HG02798 (cell line): ENCODE data around the gene RNFT2.
"Not testable (repeated sequence)": the region's sequence is repeated elsewhere in the genome, so short reads cannot be mapped to it uniquely, and the experiment has no call there.

Experiments used
- ATAC-seq: cut with Tn5 transposase; IDR thresholded peaks from one replicate; pipeline ENCODE4 v1.9.1; 2021; ENCODE audit warnings: mild to moderate bottlenecking; ENCODE audit not compliant: unreplicated experiment, poor library complexity

The RNFT2 gene

DNA sequence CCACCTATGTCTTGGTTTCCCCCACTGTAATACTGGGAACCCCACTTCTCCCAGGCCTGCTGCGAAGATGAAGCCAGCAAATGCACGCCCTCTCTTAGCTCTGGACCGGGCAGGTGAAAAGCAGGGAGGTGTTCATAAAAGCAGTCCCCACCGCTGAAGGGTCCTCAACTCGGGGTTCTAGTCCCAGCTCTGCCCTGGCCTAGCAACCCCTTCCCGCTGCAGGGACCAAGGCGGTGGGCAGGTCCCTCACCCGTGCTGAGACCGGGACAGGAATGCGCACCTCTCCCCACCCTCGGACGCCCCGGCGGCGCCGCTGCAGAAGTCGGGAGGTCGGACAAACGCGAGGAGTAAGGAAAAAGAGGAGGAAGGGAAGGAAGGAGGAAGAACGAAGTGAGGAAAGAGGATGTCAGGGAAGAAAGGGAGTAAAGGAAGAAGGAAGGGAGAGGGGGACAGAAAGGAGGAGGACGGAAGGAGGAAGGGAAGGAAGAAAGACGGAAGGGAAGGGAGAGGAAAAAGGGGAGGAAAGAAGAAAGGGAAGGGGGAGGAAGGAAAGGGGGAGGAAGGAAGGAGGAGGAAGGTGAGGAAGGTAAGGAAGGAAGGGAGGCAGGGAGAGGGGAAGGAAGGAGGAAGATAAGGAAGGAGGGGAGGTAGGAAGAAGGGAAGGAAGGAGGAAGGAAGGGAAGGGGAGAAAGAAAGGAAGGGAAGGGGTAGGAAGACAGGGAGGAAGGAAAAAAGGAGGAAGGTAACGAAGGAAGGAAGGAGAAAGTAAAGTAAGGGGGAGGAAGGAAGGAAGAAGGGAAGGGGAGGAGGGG is 947 bp upstream of the RNFT2 start:
- ATAC-seq, result no peak

DNA sequence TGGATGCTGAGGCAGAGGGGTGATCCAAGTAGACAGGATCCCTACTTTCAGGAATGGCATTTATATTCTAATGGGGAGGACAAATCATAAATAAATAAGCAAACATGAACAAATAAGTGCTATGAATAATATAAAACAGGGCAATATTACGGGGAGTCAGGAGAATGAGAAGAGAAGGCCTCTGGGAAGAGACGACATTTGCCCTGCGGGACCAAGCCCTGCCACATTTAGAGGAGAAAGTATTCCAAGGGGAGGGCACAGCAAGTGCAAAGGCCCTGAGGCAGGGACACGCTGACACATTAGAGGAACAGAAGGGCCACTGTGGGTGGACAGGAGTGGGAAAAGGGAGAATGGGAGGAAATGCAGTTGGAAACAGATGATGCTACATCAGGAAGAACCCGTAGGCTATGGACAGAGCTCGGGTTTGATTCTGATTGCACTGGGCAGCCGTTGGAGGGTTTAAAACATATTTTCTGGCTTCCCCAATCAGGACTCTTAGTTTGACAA is 1.3 kb downstream of the RNFT2 start:
- no peak for ATAC-seq

DNA sequence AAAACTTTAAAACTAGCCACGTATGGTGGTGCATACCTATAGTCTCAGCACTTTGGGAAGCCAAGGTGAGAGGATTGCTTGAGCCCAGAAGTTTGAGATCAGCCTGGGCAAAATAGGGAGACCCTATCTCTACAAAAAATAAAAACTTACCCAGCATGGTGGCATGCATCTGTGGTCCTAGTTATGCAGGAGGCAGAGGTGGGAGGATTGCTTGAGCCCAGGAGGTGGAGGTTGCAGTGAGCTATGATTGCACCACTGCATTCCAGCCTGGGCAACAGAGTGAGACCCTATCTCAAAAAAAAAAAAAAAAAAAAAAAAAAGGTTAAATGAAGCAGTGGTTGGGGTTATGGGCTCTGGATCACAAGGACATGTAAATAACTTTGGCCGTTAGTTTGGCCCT is 4.7 kb downstream of the RNFT2 start:
- not testable (repeated sequence) for ATAC-seq

DNA sequence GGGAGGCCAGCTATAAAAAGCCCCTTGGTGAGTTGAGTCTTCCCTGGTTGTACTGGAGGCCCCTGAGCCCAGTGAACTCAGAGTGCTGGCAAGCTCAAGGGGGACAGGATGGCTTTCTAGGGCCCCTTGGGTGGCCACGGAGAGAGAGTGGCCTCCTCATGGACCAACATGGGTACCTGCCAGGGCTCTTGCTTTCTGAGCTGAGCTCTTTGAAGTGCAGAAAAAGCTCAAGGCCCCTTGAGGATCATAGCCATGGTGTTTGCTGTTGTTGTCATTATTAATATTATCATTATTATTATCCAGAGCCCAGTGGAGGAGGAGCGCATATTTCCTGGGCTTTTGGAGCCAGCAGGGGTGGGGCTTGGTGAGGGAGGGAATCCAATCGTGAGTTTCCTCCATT is 6.7 kb downstream of the RNFT2 start:
- ATAC-seq, result no peak

DNA sequence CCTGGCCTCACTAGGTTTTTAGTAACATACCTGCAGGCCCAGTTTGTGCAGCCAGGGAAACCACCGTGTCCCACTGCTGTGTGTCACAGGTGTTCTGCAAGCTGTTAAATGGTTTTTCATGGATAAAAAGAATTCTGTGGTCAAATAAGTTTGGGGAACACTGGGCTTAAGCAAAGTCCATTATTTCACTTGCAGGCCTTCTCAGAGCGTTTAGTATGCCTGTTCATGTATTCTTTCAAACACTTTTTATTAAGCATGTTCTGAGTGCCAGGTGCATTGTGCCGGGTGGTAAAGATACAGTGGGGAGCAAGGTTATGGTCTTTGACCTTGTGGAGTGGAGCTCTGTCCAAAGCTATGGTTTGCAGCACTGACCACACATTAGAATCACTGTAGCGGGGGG is 7.4 kb downstream of the RNFT2 start:
- no peak for ATAC-seq

DNA sequence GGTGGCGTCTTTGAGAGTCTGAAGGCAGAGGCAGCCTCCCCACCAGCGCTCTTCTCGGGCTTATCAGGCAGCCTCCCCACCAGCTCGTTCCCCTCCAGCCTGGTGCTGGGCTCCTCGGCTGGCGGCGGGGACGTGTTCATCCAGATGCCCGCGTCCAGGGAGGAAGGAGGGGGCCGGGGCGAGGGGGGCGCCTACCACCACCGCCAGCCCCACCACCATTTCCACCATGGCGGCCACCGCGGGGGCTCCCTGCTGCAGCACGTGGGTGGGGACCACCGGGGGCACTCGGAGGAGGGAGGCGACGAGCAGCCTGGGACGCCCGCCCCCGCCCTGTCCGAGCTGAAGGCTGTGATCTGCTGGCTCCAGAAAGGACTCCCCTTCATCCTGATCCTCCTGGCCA is 11.8 kb downstream of the RNFT2 start:
- ATAC-seq, result no peak

DNA sequence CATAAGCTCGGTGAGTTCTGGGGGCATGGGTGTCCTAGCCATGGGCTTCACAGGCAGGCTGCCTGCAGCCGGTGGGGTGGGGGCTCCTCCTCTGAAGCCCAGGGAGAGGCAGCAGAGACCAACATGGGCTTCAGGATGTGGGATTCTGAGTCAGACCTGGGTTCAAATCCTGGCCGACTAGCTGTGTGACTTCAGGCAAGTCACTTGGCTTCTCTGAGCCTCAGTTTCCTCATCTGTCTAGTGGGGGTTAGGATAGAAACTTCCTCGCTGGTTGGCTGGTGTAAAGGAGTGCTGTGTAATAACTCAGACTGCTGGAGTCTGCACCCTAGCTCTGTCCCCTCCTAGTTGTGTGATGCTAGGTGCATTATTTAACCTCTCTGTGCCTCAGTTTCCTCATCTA is 12.2 kb downstream of the RNFT2 start:
- no peak for ATAC-seq

DNA sequence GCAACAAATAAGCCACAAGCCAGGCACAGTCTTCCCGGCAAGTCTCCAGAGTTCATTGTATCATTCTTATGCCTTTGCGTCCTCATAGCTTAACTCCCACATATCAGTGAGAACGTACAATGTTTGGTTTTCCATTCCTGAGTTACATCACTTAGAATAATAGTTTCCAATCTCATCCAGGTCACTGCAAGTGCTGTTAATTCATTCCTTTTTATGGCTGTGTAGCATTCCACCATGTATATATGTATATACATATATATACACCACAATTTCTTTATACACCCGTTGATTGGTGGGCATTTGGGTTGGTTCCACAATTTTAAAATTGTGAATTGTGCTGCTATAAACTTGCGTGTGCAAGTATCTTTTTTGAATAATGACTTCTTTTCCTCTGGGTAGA is 16.0 kb downstream of the RNFT2 start:
- ATAC-seq, result not testable (repeated sequence)

DNA sequence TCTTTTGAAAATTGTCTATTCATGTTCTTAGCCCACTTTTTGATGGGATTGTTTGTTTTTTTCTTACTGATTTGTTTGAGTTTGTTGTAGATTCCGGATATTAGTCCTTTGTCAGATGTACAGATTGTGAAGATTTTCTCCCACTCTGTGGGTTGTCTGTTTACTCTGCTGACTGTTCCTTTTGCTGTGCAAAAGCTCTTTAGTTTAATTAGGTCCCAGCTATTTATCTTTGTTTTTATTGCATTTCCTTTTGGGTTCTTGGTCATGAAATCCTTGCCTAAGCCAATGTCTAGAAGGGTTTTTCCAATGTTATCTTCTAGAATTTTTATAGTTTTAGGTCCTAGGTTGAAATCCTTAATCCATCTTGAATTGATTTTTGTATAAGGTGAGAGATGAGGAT is 16.7 kb downstream of the RNFT2 start:
- ATAC-seq, result not testable (repeated sequence)

DNA sequence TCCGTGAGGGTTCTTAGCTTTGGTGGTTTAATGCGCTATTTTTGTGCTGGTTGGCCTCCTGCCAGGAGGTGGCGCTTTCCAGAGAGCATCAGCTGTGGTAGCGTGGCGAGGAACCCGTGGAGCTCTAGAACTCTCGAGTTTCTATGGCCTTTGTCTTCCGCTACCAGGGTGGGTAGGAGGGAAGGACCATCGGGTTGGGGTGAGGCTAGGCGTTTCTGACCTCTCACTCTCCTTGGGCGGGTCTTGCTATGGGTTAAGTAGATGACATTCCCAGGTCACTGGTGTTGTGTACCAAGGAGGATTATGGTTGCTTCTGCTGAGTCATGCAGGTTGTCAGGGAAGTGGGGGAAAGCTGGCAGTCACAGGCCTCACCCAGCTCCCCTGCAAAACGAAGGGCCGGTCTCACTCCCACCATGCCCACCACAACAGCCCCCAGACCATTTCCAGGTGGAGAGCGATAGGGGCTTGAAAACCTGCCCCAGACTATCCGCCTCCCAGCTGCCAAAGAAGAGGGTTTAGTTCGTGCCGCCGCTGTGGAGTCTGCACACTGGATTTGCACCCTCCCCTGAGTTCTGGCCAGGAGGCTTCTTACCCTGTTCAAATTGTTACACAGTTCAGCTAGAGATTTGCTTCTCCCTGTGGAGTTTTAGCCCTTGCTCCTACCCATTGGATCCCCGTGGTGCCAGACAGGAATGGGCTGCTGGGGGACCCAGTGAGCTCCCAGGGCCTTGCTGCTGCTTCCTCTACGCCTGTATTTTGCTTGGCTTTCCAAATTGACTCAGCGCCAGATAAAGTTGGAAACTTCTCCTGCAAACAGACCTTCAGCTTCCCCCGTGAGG is 21.9 kb downstream of the RNFT2 start:
- no peak for ATAC-seq

DNA sequence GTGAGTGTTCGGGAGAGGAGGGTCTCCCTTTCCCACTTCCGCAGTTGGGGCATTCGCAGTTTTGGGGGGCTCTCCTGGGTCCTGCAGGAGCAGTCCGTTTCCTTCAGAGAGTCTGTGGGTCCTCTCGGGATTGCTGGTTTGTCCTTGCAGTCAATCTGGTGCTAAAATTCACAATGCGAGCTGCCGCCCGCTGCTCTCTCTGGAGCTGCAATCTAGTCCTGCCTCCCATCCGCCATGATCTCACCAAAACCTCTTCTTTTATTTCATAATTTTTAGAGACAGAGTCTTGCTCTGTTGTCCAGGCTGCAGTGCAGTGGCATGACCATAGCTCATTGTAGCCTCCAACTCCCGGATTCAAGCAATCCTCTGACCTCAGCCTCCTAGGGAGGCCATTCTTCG is 22.5 kb downstream of the RNFT2 start:
- ATAC-seq, result no peak

DNA sequence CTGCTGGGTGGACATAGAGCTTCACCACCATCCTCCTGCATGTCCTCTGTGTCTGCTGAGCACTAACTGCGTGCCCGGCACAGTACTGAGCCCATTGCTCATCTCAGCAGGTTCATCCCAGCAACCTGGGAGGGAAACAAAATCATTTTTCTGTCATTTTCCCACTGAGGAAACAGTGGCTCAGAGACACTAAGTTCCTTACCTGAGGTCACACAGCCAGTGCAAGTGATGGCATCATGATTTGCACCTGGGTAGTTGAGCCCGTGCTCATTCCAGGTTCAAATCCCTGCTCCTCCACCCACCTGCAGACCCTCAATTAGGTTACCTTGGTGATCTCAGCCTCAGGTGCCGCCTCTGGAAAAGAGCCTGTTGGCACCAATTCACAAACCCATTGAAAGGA is 23.4 kb downstream of the RNFT2 start:
- no peak for ATAC-seq

DNA sequence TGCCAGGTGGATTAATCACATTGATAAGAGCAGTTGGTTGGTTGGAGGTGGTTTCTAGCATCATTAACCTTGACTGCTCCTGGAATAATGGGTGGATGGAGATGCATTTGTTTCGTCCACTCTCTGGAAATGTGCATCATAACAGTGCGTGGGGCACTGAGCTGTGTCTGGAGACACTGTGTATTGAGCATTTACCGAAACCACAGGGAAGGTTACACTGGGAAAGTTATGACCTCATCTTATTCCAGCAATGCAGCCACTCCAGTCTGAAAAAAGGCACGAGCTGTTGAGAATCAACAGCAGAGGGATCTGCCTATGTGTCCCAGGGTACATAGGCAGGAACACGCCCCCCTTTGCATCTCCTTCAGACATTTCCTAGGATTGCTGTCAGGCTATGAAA is 27.2 kb downstream of the RNFT2 start:
- ATAC-seq, result no peak

DNA sequence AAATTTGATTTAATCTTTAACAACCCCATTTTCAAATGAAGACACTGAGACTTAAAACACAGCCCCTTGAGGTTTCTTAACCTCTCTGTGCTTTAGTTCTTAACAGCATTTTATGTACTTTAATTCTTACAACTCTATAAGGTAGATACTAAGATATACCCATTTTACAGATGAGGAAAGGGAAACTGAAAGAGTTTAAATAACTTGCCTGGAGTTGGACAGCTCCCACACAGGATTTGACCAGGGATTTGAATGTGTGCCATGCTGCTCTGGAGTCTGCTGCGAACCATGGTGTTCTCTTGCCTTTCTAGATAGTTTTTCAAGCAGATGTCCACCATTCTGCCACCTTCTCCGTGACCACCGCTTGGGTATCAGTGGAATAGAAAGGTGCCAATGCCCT is 28.2 kb downstream of the RNFT2 start:
- no peak for ATAC-seq

DNA sequence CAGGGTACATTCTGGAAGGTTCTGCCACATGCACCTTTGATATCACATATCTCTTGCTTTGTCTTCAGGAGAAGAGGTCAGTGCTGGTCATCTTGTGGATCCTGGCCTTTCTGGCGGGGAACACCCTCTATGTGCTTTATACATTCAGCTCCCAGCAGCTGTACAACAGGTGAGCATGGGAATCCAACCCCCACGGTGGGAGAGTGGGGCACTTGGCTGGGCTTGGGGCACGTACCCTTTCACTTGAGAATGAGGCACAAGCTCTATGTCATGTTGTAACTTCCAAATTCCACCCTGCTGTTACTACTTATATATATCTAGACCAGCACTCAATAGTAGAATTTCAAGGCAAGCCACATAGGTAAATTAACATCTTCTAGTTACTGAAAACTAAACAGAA is 28.6 kb downstream of the RNFT2 start:
- no peak for ATAC-seq

DNA sequence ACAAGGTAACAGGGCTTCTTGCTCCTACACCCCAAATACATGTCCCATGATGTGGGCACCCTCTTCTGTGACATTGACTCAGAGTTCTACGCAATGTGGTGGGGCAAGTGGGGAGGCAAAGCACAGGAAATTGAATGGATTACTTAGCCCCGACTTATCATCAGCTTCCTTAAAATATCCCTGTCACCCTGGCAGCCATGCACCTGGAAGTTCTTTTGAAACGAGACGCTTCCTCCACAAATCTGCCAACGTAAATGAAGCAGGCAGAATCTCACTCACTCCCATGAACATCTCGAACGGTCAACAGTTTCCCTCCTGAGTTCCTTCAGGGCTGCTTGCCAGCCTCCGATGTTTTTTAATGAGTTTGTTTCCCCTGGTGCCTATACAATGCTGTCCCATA is 33.5 kb downstream of the RNFT2 start:
- no peak for ATAC-seq

DNA sequence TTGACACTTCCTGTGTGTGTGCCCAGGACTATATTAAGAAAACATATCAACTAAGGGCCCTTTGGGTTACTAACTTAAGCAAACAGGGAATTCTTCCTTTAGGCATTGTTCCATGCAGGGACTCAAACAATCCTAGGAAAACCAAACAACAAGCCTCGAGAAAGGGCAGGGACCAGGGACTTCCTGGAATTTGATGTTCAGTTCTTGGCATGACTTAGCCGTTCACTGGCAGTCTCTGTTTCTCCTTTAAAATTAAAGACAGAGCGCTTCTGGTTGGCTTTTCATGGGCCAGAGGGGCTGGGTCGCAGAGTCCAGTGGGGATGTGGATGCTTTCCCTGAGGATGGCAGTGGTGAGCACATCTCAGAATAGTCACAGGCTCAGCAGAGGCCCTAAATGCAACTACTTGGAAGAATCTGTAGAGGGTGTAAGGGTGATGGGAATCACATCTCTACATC is 35.2 kb downstream of the RNFT2 start:
- ATAC-seq, result no peak

DNA sequence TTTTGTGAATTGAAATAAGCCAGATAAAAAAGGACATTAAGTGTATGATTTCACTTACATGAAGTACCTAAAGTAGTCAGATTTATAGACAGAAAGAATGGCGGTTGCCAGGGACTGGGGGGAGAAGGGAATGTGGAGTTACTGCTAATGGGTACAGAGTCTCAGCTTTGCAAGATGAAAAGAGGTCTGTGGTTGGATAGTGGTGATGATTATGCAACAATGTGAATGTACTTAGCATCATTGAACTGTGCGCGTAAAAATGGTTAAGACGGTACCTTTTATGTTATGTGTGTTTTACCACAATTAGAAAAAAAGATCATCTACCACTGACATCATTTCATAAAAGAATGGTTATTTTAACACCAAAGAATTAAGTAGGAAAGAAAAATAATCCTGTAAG is 35.9 kb downstream of the RNFT2 start:
- no peak for ATAC-seq

DNA sequence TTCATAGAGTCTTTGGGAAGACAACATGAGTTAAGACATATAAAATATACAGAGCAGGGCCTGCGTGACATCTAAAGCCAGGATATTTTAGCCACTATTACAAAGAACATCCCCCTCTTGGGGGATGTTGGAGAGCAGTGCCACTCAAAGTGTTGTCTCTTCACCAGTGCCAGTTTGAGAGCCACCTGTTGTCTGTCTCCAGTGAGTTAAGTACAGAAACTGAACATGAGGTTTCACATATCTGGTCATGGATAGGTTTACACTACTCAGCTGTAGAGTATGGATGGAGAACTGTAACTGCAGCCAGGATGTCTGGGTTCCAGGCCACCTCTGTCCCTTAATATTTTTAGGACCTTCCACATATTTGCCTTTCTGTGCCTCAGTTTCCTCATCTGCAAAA is 39.1 kb downstream of the RNFT2 start:
- ATAC-seq, result no peak

DNA sequence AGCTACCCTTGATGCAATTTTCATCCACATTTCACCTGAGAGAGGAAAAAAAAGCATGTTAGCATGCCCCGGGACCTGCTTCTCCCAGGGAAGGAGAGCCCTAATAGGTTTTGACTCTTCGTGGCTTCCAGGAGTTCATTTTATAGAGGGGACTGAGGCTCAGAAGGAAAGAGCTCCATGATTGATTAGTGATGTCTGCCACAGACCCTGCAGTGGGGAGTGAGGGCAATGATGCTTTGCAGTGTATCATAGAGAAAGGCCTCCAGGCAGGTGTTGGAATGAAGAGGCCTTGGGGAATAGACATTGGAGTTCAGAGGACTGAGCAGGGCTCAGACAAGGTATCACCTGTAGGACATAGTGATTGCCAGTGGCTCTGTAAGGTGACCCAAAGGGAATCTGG is 41.5 kb downstream of the RNFT2 start:
- ATAC-seq, result no peak

DNA sequence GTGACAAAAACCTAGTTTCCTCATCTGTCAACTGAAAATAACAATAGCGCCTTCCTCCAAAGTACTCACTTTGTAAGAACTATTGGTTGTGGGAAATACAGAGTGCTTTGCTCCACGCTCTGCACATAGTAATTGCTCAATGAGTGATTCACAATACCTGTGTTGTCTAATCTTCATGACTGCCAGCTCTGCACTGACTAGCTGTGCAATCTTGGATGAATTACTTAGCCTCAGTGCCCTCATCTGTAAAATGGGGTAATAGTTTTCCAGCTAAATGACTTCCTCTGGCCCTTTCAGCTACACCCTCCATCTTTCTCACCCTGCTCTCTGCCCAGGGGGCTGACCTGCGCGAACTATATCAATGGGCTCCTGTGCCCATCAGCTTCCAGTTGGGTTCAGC is 42.8 kb downstream of the RNFT2 start:
- ATAC-seq, result no peak
